ENCODE data around the gene SLC29A4.
"Not testable (repeated sequence)": the region's sequence is repeated elsewhere in the genome, so short reads cannot be mapped to it uniquely, and the experiment has no call there.

Gene SLC29A4

DNA sequence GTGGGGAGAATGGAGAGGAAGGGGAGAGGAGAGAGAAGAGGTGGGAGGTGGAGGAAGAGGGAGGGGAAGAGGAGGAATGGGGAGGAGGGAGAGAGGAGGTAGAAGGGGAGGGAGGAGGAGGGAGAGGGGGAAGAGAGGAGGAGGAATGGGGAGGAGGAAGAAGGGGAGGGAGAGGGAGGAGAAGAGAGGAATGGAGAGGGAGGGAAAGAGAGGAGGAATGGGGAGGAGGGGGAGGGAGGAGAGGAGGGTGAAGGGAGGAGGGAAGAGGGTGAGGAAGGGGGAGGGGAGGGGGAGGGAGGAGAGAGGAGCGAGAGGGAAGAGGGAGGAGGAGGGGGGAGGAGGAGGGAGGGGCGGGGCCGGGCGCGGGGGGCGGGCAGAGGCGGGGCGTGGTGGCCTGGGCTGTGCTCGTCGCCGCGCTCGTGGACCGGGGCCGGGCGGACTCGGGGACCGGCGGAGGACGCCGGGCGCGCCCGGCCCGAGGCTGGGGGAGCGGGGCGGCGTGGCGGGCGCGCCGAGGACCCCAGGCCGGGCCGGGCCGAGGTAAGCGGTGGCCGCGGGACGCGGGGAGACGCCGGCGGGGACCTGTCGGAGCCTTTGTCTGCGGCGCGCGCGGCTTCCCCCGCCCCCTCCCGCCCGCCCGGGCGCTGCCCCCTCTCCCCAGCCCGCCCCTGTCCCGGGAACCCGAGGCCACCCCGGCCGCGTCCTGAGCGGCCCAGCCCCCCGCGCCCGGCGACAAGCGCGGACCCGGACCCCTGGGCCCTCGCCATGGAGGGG lies at the start of gene SLC29A4:
Gene SLC29A4, plus strand, starts transcription at position 401 of the 774 bp plus-strand sequence. CDS start 4,874 bp downstream, outside the sequence.
- Histone ChIP-seq H3K9ac (ENCODE audit: low read length) (no peak within 1 kb of the TSS), H3K9me3 (ENCODE audit: control insufficient read depth, insufficient read depth, low read depth, low read length) (no peaks in the 10 kb centered on the region), H3K27me3 (ENCODE audit: control insufficient read depth, insufficient read depth, low read length) (peaks cover 14% of the 10 kb centered on the region), H3K4me1 (ENCODE audit: control insufficient read depth, insufficient read depth, low read length) (peaks cover 5% of the 10 kb centered on the region), H3K4me3 (ENCODE audit: low read depth, low read length) (peak within 1 kb of the TSS; percentile 66), H3K36me3 (ENCODE audit: control insufficient read depth, insufficient read depth, low read length) (no peaks in the 10 kb centered on the region), H3K27ac (ENCODE audit: low read depth, low read length) (no peak within 1 kb of the TSS)

DNA sequence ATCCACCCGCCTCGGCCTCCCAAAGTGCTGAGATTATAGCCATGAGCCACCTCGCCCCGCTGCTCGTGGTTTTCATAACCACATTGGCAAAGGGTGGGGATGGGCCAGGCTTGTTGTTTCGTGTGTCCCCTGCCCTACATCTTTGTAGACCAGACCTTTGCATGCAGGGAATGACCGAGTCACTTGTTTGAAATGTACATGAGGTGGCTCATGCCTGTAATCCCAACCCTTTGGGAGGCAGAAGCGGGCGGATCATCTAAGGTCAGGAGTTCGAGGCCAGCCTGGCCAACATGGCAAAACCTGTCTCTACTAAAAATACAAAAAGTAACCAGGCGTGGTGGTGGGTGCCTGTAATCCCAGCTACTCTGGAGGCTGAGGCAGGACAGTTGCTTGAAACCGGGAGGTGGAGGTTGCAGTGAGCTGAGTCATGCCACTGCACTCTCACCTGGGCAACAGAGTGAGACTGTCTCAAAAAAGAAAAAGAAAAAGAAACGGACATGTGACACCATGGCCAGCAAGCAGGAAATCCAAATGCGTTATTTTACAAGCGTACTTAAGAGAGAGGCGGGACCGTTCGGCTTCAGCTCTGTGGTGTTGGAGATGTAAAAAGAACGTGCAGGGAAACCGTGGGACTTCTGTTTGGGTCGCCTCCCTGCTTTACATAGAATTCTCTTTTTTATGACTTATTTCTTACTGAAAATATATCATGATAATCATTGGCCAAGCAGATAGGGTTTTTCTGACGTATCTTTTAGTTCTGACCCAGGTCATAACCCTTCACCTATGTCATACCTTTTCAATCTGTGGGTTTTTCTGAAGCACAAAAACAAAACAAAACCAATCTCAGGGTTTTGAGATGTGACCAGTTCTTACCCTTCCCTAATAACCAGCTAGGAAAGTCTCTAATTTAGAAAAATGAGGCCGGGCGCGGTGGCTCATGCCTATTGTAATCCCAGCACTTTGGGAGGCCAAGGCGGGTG lies 47.6 kb upstream of the SLC29A4 start:
- Histone ChIP-seq H3K4me1 (ENCODE audit: control insufficient read depth, insufficient read depth, low read length) (no peaks in the 10 kb centered on the region; the same call in 1 of the 2 replicates), H3K9me3 (ENCODE audit: control insufficient read depth, insufficient read depth, low read depth, low read length) (no peaks in the 10 kb centered on the region), H3K9ac (ENCODE audit: low read length) (no peak overlapping the region), H3K27me3 (ENCODE audit: control insufficient read depth, insufficient read depth, low read length) (no peaks in the 10 kb centered on the region), H3K27ac (ENCODE audit: low read depth, low read length) (no peak overlapping the region), H3K4me3 (ENCODE audit: low read depth, low read length) (no peak overlapping the region), H3K36me3 (ENCODE audit: control insufficient read depth, insufficient read depth, low read length) (peaks cover 28% of the 10 kb centered on the region)

DNA sequence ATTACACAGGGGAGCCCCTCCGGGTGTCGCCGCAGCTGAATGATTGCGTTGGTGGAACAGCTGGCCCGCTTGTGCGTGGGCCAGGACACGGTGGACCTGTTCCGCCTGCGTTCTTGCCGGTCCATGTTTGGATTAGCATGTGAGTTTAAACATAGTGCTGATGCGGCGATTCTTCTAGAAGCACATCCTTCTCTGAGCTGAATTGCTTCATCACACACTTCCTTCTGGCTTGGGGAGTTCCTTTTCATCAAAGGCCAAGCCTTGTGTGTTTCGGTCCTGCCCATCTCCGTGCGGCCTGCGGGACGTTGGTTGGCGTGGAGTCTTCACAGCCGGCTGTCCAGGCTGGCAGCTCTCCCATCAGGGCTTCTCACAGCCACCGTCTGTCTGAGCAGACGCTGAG lies 45.5 kb upstream of the SLC29A4 start:
- H3K9ac ChIP-seq (ENCODE audit: low read length) = no peak overlapping the region
- peaks cover 8% of the 10 kb centered on the region for H3K36me3 ChIP-seq (ENCODE audit: control insufficient read depth, insufficient read depth, low read length)
- peaks cover 5% of the 10 kb centered on the region; the same call in 1 of the 2 replicates for H3K4me1 ChIP-seq (ENCODE audit: control insufficient read depth, insufficient read depth, low read length)
- H3K9me3 ChIP-seq (ENCODE audit: control insufficient read depth, insufficient read depth, low read depth, low read length) = no peaks in the 10 kb centered on the region
- H3K27me3 ChIP-seq (ENCODE audit: control insufficient read depth, insufficient read depth, low read length) = peaks cover 6% of the 10 kb centered on the region
- H3K4me3 ChIP-seq (ENCODE audit: low read depth, low read length) = no peak overlapping the region
- H3K27ac ChIP-seq (ENCODE audit: low read depth, low read length) = no peak overlapping the region

GRCh38 chr7:5238500-5238899 lies 44.2 kb upstream of the SLC29A4 start:
- Histone ChIP-seq H3K27me3 (ENCODE audit: control insufficient read depth, insufficient read depth, low read length) (peaks cover 14% of the 10 kb centered on the region), H3K9ac (ENCODE audit: low read length) (no peak overlapping the region), H3K27ac (ENCODE audit: low read depth, low read length) (no peak overlapping the region), H3K4me1 (ENCODE audit: control insufficient read depth, insufficient read depth, low read length) (peaks cover 5% of the 10 kb centered on the region; the same call in 1 of the 2 replicates), H3K36me3 (ENCODE audit: control insufficient read depth, insufficient read depth, low read length) (no peaks in the 10 kb centered on the region), H3K9me3 (ENCODE audit: control insufficient read depth, insufficient read depth, low read depth, low read length) (no peaks in the 10 kb centered on the region), H3K4me3 (ENCODE audit: low read depth, low read length) (no peak overlapping the region)

DNA sequence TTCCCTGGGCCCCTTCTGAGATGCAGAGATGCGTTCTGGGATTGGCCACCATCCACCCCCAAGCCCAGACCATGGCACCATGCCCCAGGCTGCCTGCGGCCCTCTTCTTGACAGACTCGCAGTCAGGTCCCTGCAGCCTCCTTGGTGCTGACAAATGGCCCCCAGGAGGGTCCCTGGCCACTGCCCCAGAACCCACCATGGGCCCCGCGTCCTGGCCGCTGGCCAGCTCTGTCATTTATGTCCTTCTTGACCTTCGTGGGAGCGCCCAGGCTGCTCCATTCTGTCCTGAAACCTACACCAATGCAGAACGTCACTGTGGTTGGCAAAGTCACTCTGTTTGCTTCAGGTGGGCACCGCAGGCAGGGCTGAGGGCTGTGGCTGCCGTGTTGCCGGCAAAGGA lies 39.5 kb upstream of the SLC29A4 start:
- Histone ChIP-seq H3K4me3 (ENCODE audit: low read depth, low read length) (no peak overlapping the region), H3K9me3 (ENCODE audit: control insufficient read depth, insufficient read depth, low read depth, low read length) (peaks cover 4% of the 10 kb centered on the region; the same call in 1 of the 2 replicates), H3K36me3 (ENCODE audit: control insufficient read depth, insufficient read depth, low read length) (no peaks in the 10 kb centered on the region), H3K4me1 (ENCODE audit: control insufficient read depth, insufficient read depth, low read length) (peaks cover 5% of the 10 kb centered on the region; the same call in 1 of the 2 replicates), H3K27ac (ENCODE audit: low read depth, low read length) (no peak overlapping the region), H3K27me3 (ENCODE audit: control insufficient read depth, insufficient read depth, low read length) (peaks cover 14% of the 10 kb centered on the region), H3K9ac (ENCODE audit: low read length) (no peak overlapping the region)

- Histone ChIP-seq H3K4me1 (ENCODE audit: control insufficient read depth, insufficient read depth, low read length) (peaks cover 6% of the 10 kb centered on the region; the same call in 1 of the 2 replicates), H3K9ac (ENCODE audit: low read length) (no peak overlapping the region), H3K27me3 (ENCODE audit: control insufficient read depth, insufficient read depth, low read length) (peaks cover 1% of the 10 kb centered on the region; the same call in 1 of the 2 replicates), H3K36me3 (ENCODE audit: control insufficient read depth, insufficient read depth, low read length) (no peaks in the 10 kb centered on the region), H3K9me3 (ENCODE audit: control insufficient read depth, insufficient read depth, low read depth, low read length) (peaks cover 4% of the 10 kb centered on the region; the same call in 1 of the 2 replicates), H3K27ac (ENCODE audit: low read depth, low read length) (no peak overlapping the region), H3K4me3 (ENCODE audit: low read depth, low read length) (no peak overlapping the region)
Measured at GRCh38 chr7:5248201-5248885, 34.4 kb upstream of the SLC29A4 start.

DNA sequence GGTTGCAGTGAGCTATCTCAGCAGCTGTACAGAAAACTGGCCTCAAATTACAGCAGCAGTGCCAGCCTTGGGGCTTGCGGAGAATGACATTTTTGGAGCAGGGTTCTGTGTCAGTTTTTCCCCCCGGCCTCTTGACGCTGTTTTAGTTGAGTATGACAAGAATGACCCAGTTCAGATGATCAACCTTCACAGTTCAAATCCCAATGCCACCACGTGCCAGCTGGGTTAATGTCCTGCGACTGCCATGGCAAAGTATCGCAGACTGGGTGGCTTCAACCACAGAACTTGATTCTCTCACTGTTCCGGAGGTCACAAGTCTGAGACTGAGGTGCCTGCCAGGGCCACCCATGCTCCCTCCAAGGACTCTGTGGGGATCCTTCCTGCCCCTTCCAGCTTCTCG lies 32.0 kb upstream of the SLC29A4 start:
- not testable (repeated sequence) for H3K27ac ChIP-seq (ENCODE audit: low read depth, low read length); H3K9me3 ChIP-seq (ENCODE audit: control insufficient read depth, insufficient read depth, low read depth, low read length); H3K27me3 ChIP-seq (ENCODE audit: control insufficient read depth, insufficient read depth, low read length); H3K4me3 ChIP-seq (ENCODE audit: low read depth, low read length); H3K36me3 ChIP-seq (ENCODE audit: control insufficient read depth, insufficient read depth, low read length); H3K9ac ChIP-seq (ENCODE audit: low read length); H3K4me1 ChIP-seq (ENCODE audit: control insufficient read depth, insufficient read depth, low read length)

GRCh38 chr7:5253529-5253928 lies 29.2 kb upstream of the SLC29A4 start:
- H3K27ac ChIP-seq (ENCODE audit: low read depth, low read length); H3K4me1 ChIP-seq (ENCODE audit: control insufficient read depth, insufficient read depth, low read length); H3K4me3 ChIP-seq (ENCODE audit: low read depth, low read length); H3K9ac ChIP-seq (ENCODE audit: low read length); H3K36me3 ChIP-seq (ENCODE audit: control insufficient read depth, insufficient read depth, low read length); H3K27me3 ChIP-seq (ENCODE audit: control insufficient read depth, insufficient read depth, low read length); H3K9me3 ChIP-seq (ENCODE audit: control insufficient read depth, insufficient read depth, low read depth, low read length): not testable (repeated sequence)

- H3K9ac ChIP-seq (ENCODE audit: low read length); H3K27ac ChIP-seq (ENCODE audit: low read depth, low read length); H3K4me1 ChIP-seq (ENCODE audit: control insufficient read depth, insufficient read depth, low read length); H3K36me3 ChIP-seq (ENCODE audit: control insufficient read depth, insufficient read depth, low read length); H3K4me3 ChIP-seq (ENCODE audit: low read depth, low read length); H3K9me3 ChIP-seq (ENCODE audit: control insufficient read depth, insufficient read depth, low read depth, low read length); H3K27me3 ChIP-seq (ENCODE audit: control insufficient read depth, insufficient read depth, low read length): not testable (repeated sequence)
Measured at GRCh38 chr7:5254371-5254770, 28.4 kb upstream of the SLC29A4 start.

GRCh38 chr7:5255832-5256231 lies 26.9 kb upstream of the SLC29A4 start:
- Histone ChIP-seq H3K9me3 (ENCODE audit: control insufficient read depth, insufficient read depth, low read depth, low read length) (no peaks in the 10 kb centered on the region), H3K4me1 (ENCODE audit: control insufficient read depth, insufficient read depth, low read length) (peaks cover 8% of the 10 kb centered on the region; the same call in 1 of the 2 replicates), H3K36me3 (ENCODE audit: control insufficient read depth, insufficient read depth, low read length) (no peaks in the 10 kb centered on the region), H3K27me3 (ENCODE audit: control insufficient read depth, insufficient read depth, low read length) (no peaks in the 10 kb centered on the region), H3K27ac (ENCODE audit: low read depth, low read length) (no peak overlapping the region), H3K9ac (ENCODE audit: low read length) (no peak overlapping the region), H3K4me3 (ENCODE audit: low read depth, low read length) (no peak overlapping the region)
